ENCODE results near the gene C16orf78.

The C16orf78 gene

GRCh38 chr16:49373504-49373903 lies at the start of gene C16orf78:
Gene C16orf78 (plus strand): TSS chr16:49373804. CDS start chr16:49373940, 136 bp downstream.
- no peak for DNase-seq

- DNase-seq: no peak
Observed at GRCh38 chr16:49324703-49325102, 48.9 kb upstream of the C16orf78 start.

- DNase-seq: no peak
Observed at GRCh38 chr16:49327466-49327865, 46.1 kb upstream of the C16orf78 start.

GRCh38 chr16:49328325-49328724 lies 45.3 kb upstream of the C16orf78 start:
- no peak for DNase-seq

GRCh38 chr16:49330562-49331201 lies 42.9 kb upstream of the C16orf78 start:
- DNase-seq: no peak

- DNase-seq: no peak
Observed at GRCh38 chr16:49332589-49333258, 40.9 kb upstream of the C16orf78 start.

GRCh38 chr16:49333259-49333597 lies 40.4 kb upstream of the C16orf78 start:
- no peak for DNase-seq

GRCh38 chr16:49335828-49336227 lies 37.8 kb upstream of the C16orf78 start:
- DNase-seq: no peak

- no peak for DNase-seq
Observed at GRCh38 chr16:49336581-49336980, 37.0 kb upstream of the C16orf78 start.

- DNase-seq: peak; percentile 83 to 86
Observed at GRCh38 chr16:49337814-49338350, 35.7 kb upstream of the C16orf78 start.

GRCh38 chr16:49338611-49339265 lies 34.9 kb upstream of the C16orf78 start:
- peak; percentile 13 to 44 for DNase-seq

- DNase-seq: peak; percentile 94 to 97
Observed at GRCh38 chr16:49340466-49340865, 33.1 kb upstream of the C16orf78 start.

GRCh38 chr16:49341706-49342105 lies 31.9 kb upstream of the C16orf78 start:
- no peak for DNase-seq

GRCh38 chr16:49342336-49343265 lies 31.0 kb upstream of the C16orf78 start:
- DNase-seq: no peak

GRCh38 chr16:49343291-49343690 lies 30.3 kb upstream of the C16orf78 start:
- DNase-seq: no peak

- no peak for DNase-seq
Observed at GRCh38 chr16:49344401-49344800, 29.2 kb upstream of the C16orf78 start.

GRCh38 chr16:49345829-49346228 lies 27.8 kb upstream of the C16orf78 start:
- DNase-seq: no peak

- DNase-seq: no peak
Observed at GRCh38 chr16:49346459-49346858, 27.1 kb upstream of the C16orf78 start.

GRCh38 chr16:49347476-49347875 lies 26.1 kb upstream of the C16orf78 start:
- DNase-seq: no peak

GRCh38 chr16:49348408-49349176 lies 25.0 kb upstream of the C16orf78 start:
- DNase-seq: peak; percentile 22 to 54

- DNase-seq: no peak
Observed at GRCh38 chr16:49349446-49350168, 24.0 kb upstream of the C16orf78 start.
